Middle frontal gyrus (tissue), 1 donor: ENCODE measurements around the gene C3orf22.

ENCODE experiments used
- DNase-seq: peaks from one replicate; pipeline ENCODE4 v3.0.0-alpha.2; 2015; ENCODE audit warnings: low spot score; ENCODE audit errors: extremely low spot score

C3orf22 gene

GRCh38 chr3:126528419-126528799 lies 30.3 kb downstream of the C3orf22 start:
- no peak for DNase-seq

GRCh38 chr3:126527455-126528211 lies 31.1 kb downstream of the C3orf22 start:
- DNase-seq = no peak

GRCh38 chr3:126527006-126527405 lies 31.7 kb downstream of the C3orf22 start:
- DNase-seq = no peak

- DNase-seq = no peak
Observed at GRCh38 chr3:126526668-126527005, 32.1 kb downstream of the C3orf22 start.

- no peak for DNase-seq
Observed at GRCh38 chr3:126525853-126526667, 32.7 kb downstream of the C3orf22 start.

- no peak for DNase-seq
Observed at GRCh38 chr3:126525091-126525852, 33.5 kb downstream of the C3orf22 start.

- DNase-seq = no peak
Observed at GRCh38 chr3:126524429-126524988, 34.2 kb downstream of the C3orf22 start.

- DNase-seq = peak; percentile 27
Observed at GRCh38 chr3:126523745-126524428, 34.8 kb downstream of the C3orf22 start, which contains the start of gene CHST13. TSS of gene CHST13 (plus strand) at chr3:126524155. CDS start at chr3:126524333, 178 bp downstream.

- DNase-seq = peak; percentile 69
Observed at GRCh38 chr3:126522363-126522788, 36.4 kb downstream of the C3orf22 start.

GRCh38 chr3:126521122-126521891 lies 37.4 kb downstream of the C3orf22 start:
- DNase-seq = peak; percentile 41

- no peak for DNase-seq
Observed at GRCh38 chr3:126519506-126520455, 39.0 kb downstream of the C3orf22 start.

GRCh38 chr3:126518779-126519177 lies 40.0 kb downstream of the C3orf22 start:
- no peak for DNase-seq

- no peak for DNase-seq
Observed at GRCh38 chr3:126517986-126518778, 40.5 kb downstream of the C3orf22 start.

- no peak for DNase-seq
Observed at GRCh38 chr3:126517291-126517951, 41.3 kb downstream of the C3orf22 start, which contains the start of gene UROC1. TSS of gene UROC1 (minus strand) at chr3:126517773. CDS start at chr3:126517719, 54 bp downstream.

GRCh38 chr3:126516936-126517290 lies 41.8 kb downstream of the C3orf22 start:
- no peak for DNase-seq

GRCh38 chr3:126516152-126516935 lies 42.4 kb downstream of the C3orf22 start:
- DNase-seq = no peak
